ENCODE results near the gene SLC10A6.
A peak's percentile ranks its signal among the peaks of the same experiment; 100 is the strongest.
"Not testable (repeated sequence)": the region's sequence is repeated elsewhere in the genome, so short reads cannot be mapped to it uniquely, and the experiment has no call there.

Gene SLC10A6, protein sequence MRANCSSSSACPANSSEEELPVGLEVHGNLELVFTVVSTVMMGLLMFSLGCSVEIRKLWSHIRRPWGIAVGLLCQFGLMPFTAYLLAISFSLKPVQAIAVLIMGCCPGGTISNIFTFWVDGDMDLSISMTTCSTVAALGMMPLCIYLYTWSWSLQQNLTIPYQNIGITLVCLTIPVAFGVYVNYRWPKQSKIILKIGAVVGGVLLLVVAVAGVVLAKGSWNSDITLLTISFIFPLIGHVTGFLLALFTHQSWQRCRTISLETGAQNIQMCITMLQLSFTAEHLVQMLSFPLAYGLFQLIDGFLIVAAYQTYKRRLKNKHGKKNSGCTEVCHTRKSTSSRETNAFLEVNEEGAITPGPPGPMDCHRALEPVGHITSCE

DNA sequence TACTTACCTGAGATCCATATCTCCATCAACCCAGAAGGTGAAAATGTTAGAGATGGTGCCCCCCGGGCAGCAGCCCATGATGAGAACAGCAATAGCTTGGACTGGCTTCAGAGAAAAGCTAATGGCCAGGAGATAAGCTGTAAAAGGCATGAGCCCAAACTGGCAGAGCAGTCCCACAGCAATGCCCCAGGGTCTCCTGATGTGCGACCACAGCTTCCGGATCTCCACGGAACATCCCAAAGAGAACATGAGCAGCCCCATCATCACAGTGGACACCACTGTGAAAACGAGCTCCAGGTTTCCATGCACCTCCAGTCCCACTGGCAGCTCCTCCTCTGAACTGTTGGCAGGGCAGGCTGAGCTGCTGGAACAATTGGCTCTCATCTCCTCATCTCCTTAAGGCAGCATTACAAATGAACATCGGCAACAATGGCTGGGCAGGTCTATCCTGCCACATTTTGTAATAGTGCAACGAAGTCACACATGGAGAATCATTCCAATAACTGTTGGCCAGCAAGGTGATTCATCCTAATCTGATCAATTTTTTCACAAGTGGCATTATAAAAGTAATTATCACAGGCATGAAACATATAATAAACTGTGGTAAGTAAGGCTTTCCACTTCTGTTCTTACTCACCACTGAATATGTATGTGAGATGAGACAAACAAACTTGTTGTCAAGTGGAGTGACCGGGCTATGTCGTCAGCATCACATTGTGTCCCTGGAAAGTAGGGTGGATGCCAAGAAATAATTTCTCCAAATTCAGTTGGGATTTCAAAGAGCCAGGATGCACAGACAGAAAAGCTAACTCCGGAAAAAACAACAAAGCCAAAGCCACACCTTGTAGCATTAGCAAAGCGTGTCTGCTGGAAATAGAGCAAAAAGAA, at the start of gene SLC10A6:
SLC10A6 (minus strand) TSS at position 653 of the 888 bp plus-strand sequence; CDS start at position 384, 269 bp downstream.
- DNase-seq: no peak

DNA sequence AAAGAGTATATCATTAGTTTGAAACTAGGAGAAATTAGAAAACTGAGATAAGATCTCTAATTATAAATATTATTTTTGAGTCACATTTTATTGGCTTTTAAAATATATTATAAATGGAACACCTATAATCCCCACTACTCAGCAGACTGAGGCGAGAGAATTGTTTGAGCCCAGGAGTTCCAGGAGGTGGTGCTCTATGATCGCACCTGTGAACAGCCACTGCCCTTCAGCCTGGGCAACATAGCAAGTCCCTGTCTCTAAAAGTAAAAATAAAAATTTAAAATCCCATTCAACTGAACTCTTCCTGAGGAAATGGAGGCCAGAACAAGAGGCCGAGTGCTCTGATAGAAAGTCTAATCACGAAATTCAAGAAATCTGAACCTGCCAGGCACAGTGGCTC, 49.4 kb upstream of the SLC10A6 start:
- DNase-seq: no peak

DNA sequence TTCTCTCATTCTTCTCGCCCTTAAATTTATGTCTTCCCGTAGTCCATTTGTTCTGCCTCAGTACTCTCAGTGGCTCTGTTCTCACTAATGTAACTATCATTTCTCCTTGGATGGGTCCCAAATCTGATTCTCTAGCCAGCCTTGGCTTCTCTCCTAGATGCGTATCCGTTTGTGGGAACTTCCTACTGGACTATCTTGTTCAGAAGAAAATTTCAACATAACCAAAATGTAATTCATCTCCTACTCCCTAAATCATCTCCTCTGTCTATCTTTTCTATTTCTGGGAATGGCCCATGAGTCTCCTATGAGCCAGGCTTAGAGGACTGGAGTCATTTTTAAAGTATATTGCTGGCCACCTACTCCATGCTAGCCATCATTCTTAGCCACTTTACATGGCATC, 47.4 kb upstream of the SLC10A6 start:
- DNase-seq: no peak

DNA sequence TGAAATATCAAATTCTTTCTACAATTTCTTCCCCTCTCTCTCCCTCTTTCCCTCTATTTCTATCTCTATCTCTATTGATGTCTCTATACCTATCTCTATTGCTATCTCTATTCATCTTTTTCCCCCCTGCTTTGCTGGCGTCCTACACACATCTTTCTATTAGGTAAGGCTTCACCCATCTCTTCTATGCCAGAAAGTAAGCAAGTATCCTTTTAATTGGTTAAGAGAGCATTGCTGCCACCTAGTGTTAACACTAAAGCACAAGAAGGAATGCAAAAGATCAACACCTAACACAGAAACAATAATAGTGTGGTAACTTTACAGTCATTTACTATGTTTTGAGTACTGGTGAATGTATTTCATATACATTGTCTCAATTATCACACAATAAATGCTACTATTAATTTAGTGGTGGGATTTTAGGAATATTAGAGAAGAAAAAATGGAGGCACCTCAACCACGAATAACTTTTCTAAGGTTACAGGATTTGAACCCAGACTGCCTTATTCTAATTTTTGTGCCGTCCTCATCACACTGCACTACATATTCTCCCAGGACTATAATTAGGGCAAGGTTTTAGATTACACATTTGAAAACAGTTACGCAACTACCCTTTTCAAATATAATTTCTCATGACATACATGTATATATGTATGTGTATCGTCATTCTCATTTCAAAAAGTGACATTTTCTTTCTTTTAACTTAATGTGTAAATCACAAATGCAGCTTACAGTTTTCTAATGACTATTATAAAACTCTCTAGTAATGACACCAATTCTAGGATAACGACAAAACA, 46.7 kb upstream of the SLC10A6 start:
- DNase-seq: peak; percentile 81

DNA sequence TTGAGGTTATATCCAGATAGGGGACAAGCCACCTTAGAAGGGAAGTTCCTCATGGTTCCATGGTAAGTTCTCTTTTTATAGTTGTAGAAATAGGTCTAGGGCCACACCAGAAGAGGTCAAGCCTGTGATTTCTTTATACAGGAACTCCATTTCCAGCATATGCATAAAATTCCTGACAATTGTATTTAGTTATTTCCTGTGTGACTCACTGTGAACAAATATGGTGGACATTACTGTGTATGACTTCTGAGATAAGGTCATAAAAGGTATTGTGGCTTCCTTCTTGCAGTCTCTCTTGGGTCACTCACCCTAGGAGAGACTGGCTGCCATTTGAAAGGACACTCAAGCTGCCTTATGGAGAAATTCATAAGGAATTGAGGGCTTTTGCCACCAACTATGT, 45.3 kb upstream of the SLC10A6 start:
- peak; percentile 48 for DNase-seq

DNA sequence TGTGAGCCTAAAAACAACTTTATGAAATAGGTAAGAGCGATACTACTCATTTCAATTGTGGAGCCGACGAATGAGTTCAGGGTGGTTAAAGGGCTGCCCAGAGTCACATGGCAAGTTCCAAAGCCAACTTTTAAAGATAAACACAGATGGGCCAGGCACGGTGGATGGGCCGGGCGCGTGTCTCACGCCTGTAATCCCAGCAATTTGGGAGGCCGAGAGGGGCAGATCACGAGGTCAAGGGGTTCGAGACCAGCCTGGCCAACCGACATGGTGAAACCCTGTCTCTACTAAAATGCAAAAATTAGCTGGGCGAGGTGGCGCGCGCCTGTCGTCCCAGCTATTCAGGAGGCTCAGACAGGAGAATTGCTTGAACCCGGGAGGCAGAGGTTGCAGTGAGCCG, 44.0 kb upstream of the SLC10A6 start:
- DNase-seq: no peak

DNA sequence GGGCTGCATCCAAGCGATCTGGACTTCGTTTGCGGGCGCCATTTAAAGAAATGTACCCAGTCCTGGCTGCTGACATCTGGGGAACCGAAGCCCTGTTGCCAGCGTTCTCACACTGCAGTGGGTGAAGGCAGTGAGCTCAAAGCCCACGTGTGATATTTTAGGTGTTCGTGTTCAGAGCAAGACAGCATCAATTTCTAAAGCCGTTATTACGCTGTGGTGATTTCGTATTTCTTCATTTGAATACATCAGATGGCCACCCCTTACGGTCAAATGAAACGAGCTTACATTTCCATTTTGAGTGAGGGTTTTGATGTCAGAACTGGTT, 43.4 kb upstream of the SLC10A6 start:
- no peak for DNase-seq

DNA sequence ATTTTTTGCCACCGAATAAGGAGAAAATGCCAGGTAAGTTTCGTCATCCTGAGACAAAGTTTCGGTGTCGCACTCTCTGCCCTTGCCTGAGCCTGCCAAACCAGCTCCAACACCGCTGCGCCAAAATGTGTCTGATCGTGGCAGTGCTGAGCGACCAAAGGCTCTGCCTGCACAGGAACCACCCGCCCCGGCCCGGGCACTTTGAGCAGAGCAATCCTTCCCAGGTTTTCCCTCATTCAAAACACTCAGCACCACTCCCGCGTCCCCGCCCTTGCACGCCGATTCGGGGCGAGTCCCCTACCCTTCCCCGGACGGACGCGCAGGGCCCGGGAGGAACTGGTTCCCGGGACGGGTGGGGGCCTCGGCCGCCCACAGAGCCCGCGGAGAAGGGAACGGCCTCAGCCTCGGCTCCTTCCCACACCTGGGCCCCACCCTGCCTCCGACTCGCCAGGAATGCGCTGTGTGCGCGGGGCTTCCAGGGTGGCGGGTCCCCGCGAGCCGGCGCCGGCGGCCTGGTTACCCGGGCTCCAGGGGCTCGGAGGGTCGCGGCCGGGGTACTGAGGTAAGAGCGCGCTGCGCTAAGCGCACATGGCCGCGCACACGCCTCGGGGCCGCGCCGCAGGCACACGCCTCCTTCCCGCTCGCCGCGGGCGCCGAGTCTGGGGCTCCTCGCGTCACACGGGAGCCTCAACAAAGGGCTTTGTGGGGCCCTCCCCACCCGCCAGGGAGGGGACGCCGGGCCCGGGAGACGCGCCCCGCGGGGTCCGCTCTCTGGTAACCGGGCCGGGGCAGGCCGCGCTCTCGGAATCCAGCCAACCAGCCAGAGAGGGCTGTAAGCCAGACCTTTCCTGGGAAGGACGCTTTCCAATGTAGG, 42.8 kb upstream of the SLC10A6 start, which contains the start of gene C4orf36:
C4orf36 (minus strand) TSS at position 661 of the 874 bp plus-strand sequence. CDS start 902 bp downstream, outside the sequence.
- peak; percentile 58 for DNase-seq

DNA sequence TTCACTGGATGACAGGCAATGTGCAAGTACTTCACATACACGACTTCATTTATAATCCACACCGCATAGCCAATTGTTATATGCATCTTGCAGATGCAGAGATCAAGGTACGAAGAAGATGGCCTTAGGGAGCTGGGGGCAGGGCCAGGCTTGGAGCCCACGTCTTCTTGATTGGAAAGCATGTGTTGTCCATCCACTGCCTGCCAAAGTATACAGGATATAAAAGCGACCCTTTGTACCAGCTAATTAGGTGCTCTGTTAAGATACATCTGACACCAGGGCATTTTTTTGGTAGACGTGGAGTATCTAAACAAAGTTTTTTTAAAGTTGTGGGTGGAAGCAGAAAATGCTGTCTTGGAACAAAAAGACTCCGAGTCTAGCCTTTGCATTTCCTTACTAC, 41.6 kb upstream of the SLC10A6 start:
- no peak for DNase-seq

DNA sequence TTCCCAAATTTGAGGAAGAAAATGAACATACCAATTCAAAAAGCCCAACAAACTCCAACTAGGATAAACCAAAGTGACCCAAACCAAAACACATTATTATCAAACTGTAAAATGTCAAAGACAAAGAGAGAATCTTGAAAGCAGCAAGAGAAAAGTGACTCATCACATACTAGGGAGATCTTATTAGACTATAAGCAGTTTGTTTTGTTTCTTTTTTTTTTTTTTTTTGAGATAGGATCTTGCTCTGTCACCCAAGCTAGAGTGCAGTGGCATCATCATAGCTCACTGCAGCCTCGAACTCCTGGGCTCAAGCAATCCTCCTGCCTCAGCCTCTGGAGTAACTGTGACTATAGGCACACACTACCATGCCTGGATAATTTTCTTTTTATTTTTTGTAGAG, 30.5 kb upstream of the SLC10A6 start:
- no peak for DNase-seq

DNA sequence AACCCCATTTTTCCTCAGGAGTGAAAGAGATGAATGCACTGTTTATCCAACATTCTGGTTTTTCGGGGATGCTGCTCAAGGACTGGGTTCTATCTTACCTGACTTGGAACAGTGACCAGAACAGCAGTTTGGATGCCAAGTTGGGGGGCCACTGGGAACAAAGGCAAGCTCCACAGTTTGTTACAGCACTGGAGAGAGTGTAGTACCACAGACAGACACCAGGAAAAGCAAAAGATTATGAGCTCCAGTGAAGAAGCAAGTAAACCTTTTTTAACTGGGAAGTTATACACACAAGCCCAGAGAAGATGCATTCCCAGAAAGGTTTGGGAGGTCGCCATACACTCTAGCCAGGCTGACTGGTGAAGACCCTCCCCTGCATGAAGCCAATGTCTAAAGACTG, 29.5 kb upstream of the SLC10A6 start:
- no peak for DNase-seq

DNA sequence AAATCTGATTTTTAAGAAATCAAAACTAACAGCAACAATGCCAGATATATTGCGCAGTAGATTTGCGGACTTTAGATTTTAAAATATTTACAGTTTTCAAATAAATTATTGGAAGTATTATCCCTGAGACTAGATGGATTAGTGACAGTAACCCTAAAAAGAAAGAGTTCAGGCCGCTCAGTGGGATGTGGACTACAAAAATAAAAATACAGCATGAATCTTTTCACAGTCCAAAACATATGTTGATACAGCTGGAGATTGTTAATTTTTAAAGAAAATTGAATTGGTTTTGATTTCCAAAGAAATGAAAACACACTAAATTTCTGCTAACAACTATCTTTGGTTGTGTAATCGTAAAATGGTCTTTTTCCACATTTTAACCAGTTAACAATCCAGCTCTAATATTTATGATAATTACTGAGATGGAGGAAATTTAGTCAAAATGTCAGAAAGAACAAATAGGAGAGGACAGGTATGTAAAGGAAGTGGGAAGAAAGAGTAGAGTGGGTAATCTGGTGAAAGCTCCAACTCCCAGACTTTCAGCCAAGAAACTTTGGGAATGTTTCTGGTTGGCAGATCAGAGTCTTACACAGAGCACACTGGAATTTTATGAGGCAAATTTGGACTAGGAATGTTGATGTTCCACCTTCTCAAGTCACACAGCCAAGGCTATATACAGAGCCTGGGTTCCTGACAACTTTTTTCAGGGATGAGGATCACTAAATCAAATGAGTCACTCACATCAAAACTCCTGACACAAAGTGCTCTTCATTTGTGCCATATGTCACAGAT, 27.9 kb upstream of the SLC10A6 start:
- no peak for DNase-seq

DNA sequence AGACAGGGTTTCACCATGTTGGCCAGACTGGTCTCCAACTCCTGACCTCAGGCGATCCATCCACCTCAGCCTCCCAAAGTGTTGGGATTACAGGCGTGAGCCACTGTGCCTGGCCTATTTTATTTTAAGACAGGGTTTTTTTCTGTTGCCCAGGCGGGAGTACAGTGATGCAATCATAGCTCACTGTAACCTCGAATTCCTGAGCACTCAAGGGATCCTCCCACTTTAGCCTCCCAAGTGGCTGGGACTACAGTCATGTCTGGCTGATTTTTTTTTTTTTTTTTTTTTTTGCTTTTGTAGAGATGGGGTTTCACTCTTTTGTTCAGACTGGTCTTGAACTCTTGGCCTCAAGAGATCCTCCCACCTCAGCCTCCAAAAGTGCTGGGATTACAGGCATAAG, 26.3 kb upstream of the SLC10A6 start:
- DNase-seq: not testable (repeated sequence)

DNA sequence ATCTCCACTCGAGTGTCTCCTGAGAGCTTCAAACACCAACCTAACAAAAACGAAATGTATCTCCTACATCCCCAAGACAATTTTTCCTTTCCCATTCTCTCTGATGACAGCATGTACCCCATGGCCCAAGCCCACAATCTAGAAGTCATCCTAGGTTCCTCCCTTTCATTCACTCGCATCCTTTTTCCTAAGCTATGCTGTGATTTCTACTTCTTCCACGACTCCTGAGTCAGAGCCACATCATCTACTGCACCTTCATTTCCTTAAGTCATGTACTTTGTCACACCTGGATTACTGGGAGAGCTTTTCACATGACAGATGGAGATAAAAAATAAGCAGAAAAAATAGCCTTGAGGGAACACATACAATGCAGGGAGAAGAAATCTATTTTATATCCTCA, 23.0 kb upstream of the SLC10A6 start:
- no peak for DNase-seq

DNA sequence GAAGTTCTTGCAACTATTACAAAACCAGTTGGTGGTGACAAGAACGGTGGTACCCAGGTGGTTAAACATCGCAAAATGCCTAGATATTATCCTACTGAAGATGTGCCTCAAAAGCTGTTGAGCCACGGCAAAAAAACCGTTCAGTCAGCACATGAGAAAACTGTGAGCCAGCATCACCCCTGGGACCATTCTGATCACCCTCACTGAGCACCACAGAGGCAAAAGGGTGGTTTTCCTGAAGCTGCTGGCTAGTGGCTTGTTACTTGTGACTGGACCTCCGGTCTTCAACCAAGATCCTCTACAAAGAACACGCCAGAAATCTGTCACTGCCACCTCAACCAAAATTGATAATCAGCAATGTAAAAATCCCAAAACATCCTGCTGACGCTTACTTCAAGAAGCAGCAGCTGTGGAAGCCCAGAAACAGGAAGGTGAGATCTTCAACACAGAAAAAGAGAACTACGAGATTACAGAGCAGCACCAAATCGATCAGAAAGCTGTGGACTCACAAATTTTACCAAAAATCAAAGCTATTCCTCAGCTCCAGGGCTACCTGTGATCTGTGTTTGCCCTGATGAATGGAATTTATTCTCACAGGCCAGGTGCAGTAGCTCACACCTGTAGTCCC, 21.4 kb upstream of the SLC10A6 start:
- DNase-seq: no peak

DNA sequence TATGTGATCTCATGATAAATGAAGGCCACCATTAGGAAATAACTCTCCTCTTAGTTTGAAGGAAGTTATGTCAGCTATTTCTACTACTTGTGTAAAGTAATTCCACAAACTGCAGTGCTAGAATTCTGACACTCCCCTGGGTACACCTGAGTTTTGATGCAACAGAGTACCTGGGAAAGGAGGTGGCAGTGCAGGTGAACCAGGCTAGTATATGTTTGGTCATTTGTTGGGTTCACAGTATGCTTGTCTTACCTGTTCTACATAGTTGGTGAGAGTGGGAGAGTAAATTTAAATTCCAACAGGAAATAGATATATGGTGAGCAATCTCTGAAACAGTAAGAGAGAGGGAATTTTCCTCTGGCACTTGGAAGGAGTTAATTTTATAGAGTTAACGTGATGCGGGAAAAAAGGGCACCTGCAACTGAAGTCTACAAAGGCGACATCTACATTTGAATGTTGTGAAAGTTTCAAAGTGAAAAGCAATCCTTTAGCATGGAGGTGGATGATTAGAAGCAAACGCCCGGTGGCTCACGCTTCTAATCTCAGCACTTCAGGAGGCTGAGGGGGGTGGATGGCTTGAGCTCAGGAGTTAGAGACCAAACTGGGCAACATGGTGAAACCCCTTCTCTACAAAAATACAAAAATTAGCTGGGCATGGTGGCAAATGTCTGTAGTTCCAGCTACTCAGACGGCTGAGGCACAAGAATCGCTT, 8.3 kb upstream of the SLC10A6 start:
- no peak for DNase-seq

DNA sequence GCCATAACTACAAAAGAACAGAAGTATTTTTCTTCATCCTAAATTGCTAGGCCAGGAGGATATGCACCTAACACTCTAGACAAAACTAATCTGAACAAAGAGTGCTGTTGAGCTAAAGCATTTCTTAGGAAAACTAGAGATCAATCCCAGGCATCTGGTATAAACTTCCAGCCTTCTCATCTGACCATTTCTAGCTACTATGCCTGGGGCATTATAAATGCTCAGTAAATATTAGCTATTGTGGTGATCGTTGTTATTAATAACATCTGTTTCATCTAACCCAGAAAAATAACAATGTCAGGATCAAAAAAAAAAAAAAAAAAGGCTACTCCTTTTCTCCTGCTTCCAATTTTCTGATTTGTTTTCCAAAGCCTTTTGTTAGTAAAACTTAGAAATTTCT, 7.7 kb upstream of the SLC10A6 start:
- DNase-seq: no peak

DNA sequence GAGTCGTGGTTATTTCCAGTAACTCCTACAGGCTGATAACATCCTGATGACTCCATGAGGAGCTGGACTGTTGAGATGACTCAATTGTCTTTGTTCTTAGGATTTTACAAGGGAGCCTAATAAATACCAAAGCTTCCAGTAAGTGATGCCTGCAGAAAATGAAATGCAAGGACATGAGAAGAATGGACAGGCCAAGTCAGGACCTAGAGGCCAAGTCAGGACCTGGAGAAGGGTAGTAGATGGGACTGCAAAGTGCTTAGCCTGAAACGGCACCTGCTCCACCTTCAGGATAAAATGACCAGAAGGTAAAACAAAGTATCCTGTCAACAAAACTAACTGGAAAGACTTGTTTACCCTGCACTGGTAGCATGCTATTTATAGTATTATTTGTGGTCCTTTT, 6.4 kb upstream of the SLC10A6 start:
- DNase-seq: peak; percentile 25

DNA sequence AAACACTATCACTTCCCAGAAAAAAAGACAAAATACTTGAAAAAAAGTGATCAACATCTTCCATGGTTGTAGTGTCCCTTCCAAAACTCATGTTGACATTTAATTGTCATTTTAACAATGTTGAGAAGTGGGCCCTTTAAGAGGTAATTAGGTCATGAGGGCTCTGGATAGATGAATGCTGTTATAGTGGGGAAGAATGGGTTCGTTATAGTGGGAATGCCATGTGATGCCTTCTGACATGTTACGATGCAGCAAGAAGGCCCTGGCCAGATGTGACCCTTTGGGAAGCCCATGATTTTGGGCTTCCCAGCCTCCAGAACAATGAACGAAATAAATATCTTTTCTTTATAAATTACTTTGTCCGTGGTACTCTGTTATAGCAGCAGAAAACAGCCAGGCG, 4.0 kb upstream of the SLC10A6 start:
- DNase-seq: no peak

DNA sequence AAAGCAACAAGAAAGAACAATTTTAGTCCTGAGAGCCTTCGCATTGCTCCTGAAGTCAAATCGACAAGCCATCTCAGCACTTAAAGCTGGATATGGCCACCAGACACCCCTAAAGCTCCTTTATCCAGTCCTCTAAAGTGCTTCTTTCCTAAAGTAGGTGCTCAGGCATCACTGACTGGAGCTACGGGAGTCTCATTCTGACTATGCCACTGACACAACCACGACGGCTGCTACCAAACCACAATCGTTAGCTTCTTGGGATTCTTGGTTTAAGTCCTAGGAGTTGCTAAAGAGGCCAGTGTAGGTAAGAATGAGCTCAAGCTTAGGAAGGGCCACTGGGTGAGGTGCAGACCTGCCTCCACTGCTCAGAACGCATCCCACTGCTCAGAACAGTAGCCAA, 1.0 kb downstream of the SLC10A6 start:
- no peak for DNase-seq

Data from suppressor macrophage treated with lipopolysaccharide for 4 hours (primary cell).